K562 (cell line): ENCODE results near the gene NQO2. TPM values are rescaled to one million over a fixed set of nuclear protein-coding genes. Genes with fewer than 3 reads are reported as not detected.
A peak's percentile ranks its signal among the peaks of the same experiment; 100 is the strongest.

Source experiments
- ATAC-seq: fragments of 200-7000 bp; cut with Tn5 transposase; 3 replicates; pipeline ENCODE4 v1.9.1; 2020; ENCODE audit warnings: moderate library complexity
- BruUV-seq: library from RNA; stranded (reverse); fragments of 400-500 nt; replicated peaks from 2 replicates; lab custom pipeline; 2021; lab: Mats Ljungman, UMichigan
- CTCF ChIA-PET: fragments of 300-600 bp; formaldehyde crosslinking; extraction: SDS; loops from one replicate; lab custom pipeline; 2021; ENCODE audit warnings: low intra/inter-chr PET ratio; lab: Yijun Ruan, JAX
- POLR2A ChIA-PET: fragments of 300-600, 350-650 bp; sonication (Branson Sonifier 250); formaldehyde crosslinking; extraction: SDS; loops from one replicate; lab custom pipeline; 2021; ENCODE audit warnings: antibody characterized with exemption, inconsistent platforms; lab: Yijun Ruan, JAX
- DNase-seq, 4 experiments: peaks; one replicate each; pipeline versions ENCODE4 v3.0.0 to v3.0.0-alpha.2; 2011 to 2018; ENCODE audit warnings: low spot score in 3 of 4, mixed read lengths in 3 of 4; ENCODE audit errors: extremely low read depth in 1 of 4
- FAIRE-seq: peaks from 2 replicates; lab custom pipeline; 2011; peaks lifted over from hg19 to GRCh38; lab: Jason Lieb, UNC
- H2AFZ ChIP-seq: 2 replicates; pipeline ENCODE4 v1.6.0; 2011; ENCODE audit warnings: low read depth, low read length, control low read depth, inconsistent platforms
- H3K27ac ChIP-seq: fragments of 200-600 bp; 3 replicates; pipeline ENCODE4 v1.8.0; 2011; ENCODE audit warnings: low read depth, mild to moderate bottlenecking, control low read depth, inconsistent platforms, low read length, moderate library complexity, mixed read lengths; ENCODE audit errors: extremely low read depth
- H3K27me3 ChIP-seq, 2 experiments: fragments of 300-600 bp in 1 of 2; 2 replicates in 1 of 2; 3 replicates in 1 of 2; pipeline versions ENCODE4 v1.6.0 to v1.8.0; 2011; ENCODE audit warnings: inconsistent platforms in 2 of 2, low read length in 2 of 2, mild to moderate bottlenecking in 1 of 2, mixed read lengths in 1 of 2, moderate library complexity in 1 of 2; ENCODE audit not compliant: control insufficient read depth in 2 of 2, insufficient read depth in 2 of 2
- H3K36me3 ChIP-seq: fragments of 300-600 bp; 3 replicates; pipeline ENCODE4 v1.8.0; 2011; ENCODE audit warnings: mild to moderate bottlenecking, low read length, inconsistent platforms; ENCODE audit not compliant: control insufficient read depth, insufficient read depth
- H3K4me1 ChIP-seq, 2 experiments: fragments of 200-600 bp in 1 of 2; replicated peaks in 1 of 2; 2 replicates in 1 of 2; 3 replicates in 1 of 2; pipeline versions ENCODE4 v1.5.1 to v1.8.0; 2011; ENCODE audit warnings: inconsistent platforms in 2 of 2, low read length in 2 of 2, mild to moderate bottlenecking in 1 of 2, mixed read lengths in 1 of 2, moderate library complexity in 1 of 2; ENCODE audit not compliant: control insufficient read depth in 2 of 2, insufficient read depth in 2 of 2
- H3K4me2 ChIP-seq: 2 replicates; pipeline ENCODE4 v1.6.1; 2011; ENCODE audit warnings: low read length, control low read depth, inconsistent platforms, mixed read lengths; ENCODE audit not compliant: insufficient read depth
- H3K4me3 ChIP-seq: fragments of 200-600 bp; sonication (generic), shearing (Covaris generic); 2 replicates; pipeline ENCODE4 v1.5.1; 2016; ENCODE audit warnings: control low read depth, inconsistent platforms
- H3K79me2 ChIP-seq: fragments of 200-600 bp; 3 replicates; pipeline ENCODE4 v1.8.0; 2011; ENCODE audit warnings: low read length, inconsistent platforms; ENCODE audit not compliant: control insufficient read depth, insufficient read depth
- H3K9ac ChIP-seq, 2 experiments: 2 replicates each; pipeline versions ENCODE4 v1.6.0 to v1.6.1; 2011; ENCODE audit warnings: low read depth in 2 of 2, low read length in 2 of 2, control low read depth in 1 of 2, inconsistent platforms in 1 of 2, mild to moderate bottlenecking in 1 of 2, mixed read lengths in 1 of 2; ENCODE audit not compliant: insufficient read depth in 1 of 2
- H3K9me1 ChIP-seq: one replicate; pipeline ENCODE4 v1.6.0; 2011; ENCODE audit warnings: inconsistent platforms, mild to moderate bottlenecking, low read length, moderate library complexity; ENCODE audit not compliant: control insufficient read depth, insufficient read depth
- H3K9me3 ChIP-seq: replicated peaks from 2 replicates; pipeline ENCODE4 v1.5.1; 2011; ENCODE audit warnings: low read depth, low read length, inconsistent platforms; ENCODE audit not compliant: control insufficient read depth, insufficient read depth
- H4K20me1 ChIP-seq: replicated peaks from 2 replicates; pipeline ENCODE4 v1.6.1; 2011; ENCODE audit warnings: low read length, inconsistent platforms, mixed read lengths; ENCODE audit not compliant: control insufficient read depth, insufficient read depth
- BACH1 ChIP-seq: fragments of 200-800 bp; sonication (Bioruptor generic); IDR thresholded peaks from 2 replicates; pipeline ENCODE4 v1.6.1; 2016; ENCODE audit warnings: missing genetic modification characterization, missing compliant biosample characterization
- C11orf30 ChIP-seq: fragments of 450-650 bp; IDR thresholded peaks from 2 replicates; pipeline ENCODE4 v1.6.1; 2016; ENCODE audit warnings: low read depth, mild to moderate bottlenecking
- CAMTA2 ChIP-seq: fragments of 250-450 bp; sonication (Bioruptor Pico); conservative IDR thresholded peaks from 2 replicates; pipeline ENCODE4 v1.5.1; 2022
- HDAC6 ChIP-seq: IDR thresholded peaks from 2 replicates; pipeline ENCODE4 v1.6.1; 2012; ENCODE audit warnings: low read depth, mild to moderate bottlenecking, control low read depth, inconsistent platforms, low read length, moderate library complexity
- MAFF ChIP-seq: IDR thresholded peaks from 2 replicates; pipeline ENCODE4 v1.6.1; 2012; ENCODE audit warnings: low read length, improper control_type of control experiment
- MAFG ChIP-seq: fragments of 450-650 bp; conservative IDR thresholded peaks from 2 replicates; pipeline ENCODE4 v1.6.1; 2016; ENCODE audit warnings: missing genetic modification characterization, missing compliant biosample characterization
- MAFK ChIP-seq: IDR thresholded peaks from 2 replicates; pipeline ENCODE4 v1.6.1; 2011; ENCODE audit warnings: low read length, improper control_type of control experiment
- NFE2 ChIP-seq: IDR thresholded peaks from 2 replicates; pipeline ENCODE4 v1.6.1; 2014; ENCODE audit warnings: antibody characterized with exemption, low read depth
- NFE2L1 ChIP-seq: fragments of 450-650 bp; IDR thresholded peaks from 2 replicates; pipeline ENCODE4 v1.6.1; 2016; ENCODE audit warnings: missing genetic modification characterization, low read depth, mild to moderate bottlenecking, missing compliant biosample characterization, moderate library complexity, borderline replicate concordance
- POLR2AphosphoS2 ChIP-seq: IDR thresholded peaks from 2 replicates; pipeline ENCODE4 v1.6.1; 2012; ENCODE audit warnings: low read length, improper control_type of control experiment
- PURB ChIP-seq: sonication (generic); formaldehyde crosslinking; IDR thresholded peaks from 2 replicates; pipeline ENCODE4 v1.9.0; 2021; ENCODE audit warnings: low read depth, mild to moderate bottlenecking, missing genetic modification reagents
- ZBTB2 ChIP-seq: fragments of 450-650 bp; IDR thresholded peaks from 2 replicates; pipeline ENCODE4 v1.6.1; 2016; ENCODE audit warnings: antibody characterized with exemption
- ZC3H4 ChIP-seq: sonication (generic); formaldehyde crosslinking; IDR thresholded peaks from 2 replicates; pipeline ENCODE4 v1.9.0; 2021; ENCODE audit warnings: missing genetic modification reagents, borderline replicate concordance
- ZNF316 ChIP-seq: fragments of 450-650 bp; IDR thresholded peaks from 2 replicates; pipeline ENCODE4 v1.6.1; 2016
- ZNF644 ChIP-seq: fragments of 200-800 bp; sonication (Bioruptor generic); IDR thresholded peaks from 2 replicates; pipeline ENCODE4 v1.6.1; 2016; ENCODE audit warnings: low read depth, missing genetic modification characterization, missing compliant biosample characterization
- WGBS: fragments of 100-300 bp; shearing (Covaris generic); methylation state at CpG from one replicate; pipeline ENCODE4 v1.1.6; 2016; ENCODE audit warnings: low coverage, mixed read lengths; ENCODE audit not compliant: insufficient coverage; ENCODE audit errors: missing lambda C conversion rate; 5-methylcytosine and 5-hydroxymethylcytosine counted together
- in situ Hi-C: fragments of 300-500 bp; cut with MboI; formaldehyde crosslinking; loops from 4 replicates; pipeline ENCODE4 v1.15.0; 2018; ENCODE audit warnings: inconsistent platforms, mixed read lengths
- intact Hi-C: fragments of 100-400 bp; cut with micrococcal nuclease; formaldehyde crosslinking; loops from 2 replicates; pipeline ENCODE4 v1.14.2; 2022
- polyA plus RNA-seq, 8 experiments: library from polyadenylated mRNA; depleted of rRNA in 4 of 8; stranded (reverse) in 5 of 8; unstranded in 3 of 8; fragments of >200 nt; fragmentation: Nextera tagmentation in 2 of 8; fragmentation: Illumina TruSeq in 1 of 8; extraction: Ambion mirVana in 2 of 8; extraction: Trizol in 1 of 8; gene quantifications; 2 replicates each; pipeline versions ENCODE4 v1.2.1 to v1.2.3, GENCODE V29; 2011 to 2014; ENCODE audit warnings: inconsistent platforms in 1 of 8, missing spikeins in 1 of 8
- total RNA-seq, 7 experiments: library from RNA; depleted of rRNA in 6 of 7; stranded (reverse); fragments of >200 nt in 6 of 7; fragmentation: Illumina TruSeq in 2 of 7; extraction: Trizol in 2 of 7; gene quantifications; 2 replicates each; pipeline versions ENCODE4 v1.2.1 to v1.2.3, GENCODE V29; 2011 to 2021; ENCODE audit warnings: low replicate concordance in 1 of 7

NQO2 gene
- total and polyA plus RNA-seq, 9 of the 15 experiments (the other 6 are each of a cell fraction or from before 2014, with no cell fraction given): 54.6 to 214 (median 116) TPM

DNA sequence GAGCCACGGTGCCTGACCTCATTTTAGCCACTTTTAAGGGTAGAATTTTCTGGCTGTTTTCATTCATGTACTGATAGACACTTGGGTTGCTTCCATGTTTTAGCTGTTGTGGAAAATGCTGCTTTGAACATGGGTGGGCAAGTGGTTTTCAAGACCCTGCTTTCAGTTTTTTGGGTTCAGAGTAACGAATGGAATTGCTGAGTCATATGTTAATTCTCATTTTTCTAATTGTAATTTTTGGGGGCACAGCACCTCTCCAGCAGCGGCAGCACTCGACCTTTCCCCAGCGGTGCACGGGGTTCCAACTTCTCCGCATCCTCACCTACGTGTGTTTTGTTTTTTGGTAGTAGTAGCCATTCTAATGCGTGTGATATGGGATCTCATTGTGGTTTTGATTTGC, 5.4 kb downstream of the NQO2 start:
- Histone ChIP-seq H3K4me2 (no peak overlapping the region), H3K36me3 (peaks cover 77% of the 10 kb centered on the region), H3K9me1 (no peaks in the 10 kb centered on the region), H3K4me1 (peaks cover 11 to 15% of the 10 kb centered on the region in 2 experiments; a peak in 4 of 5 replicates), H3K79me2 (peaks cover 45% of the 10 kb centered on the region), H4K20me1 (no peaks in the 10 kb centered on the region), H2AFZ (no peak overlapping the region), H3K4me3 (no peak overlapping the region), H3K9ac (no peak overlapping the region), H3K9me3 (0 out of 2 replicates have a peak, but pooled peaks cover 4% of the 10 kb centered on the region), H3K27ac (no peak overlapping the region), H3K27me3 (no peaks in the 10 kb centered on the region)
- ChIA-PET POLR2A (interaction anchor here (0.5 to 7.2 kb wide), 5 partner anchors 17 to 381 kb away, joined by 3 to 87 read pairs (median 3); no protein-coding TSS in a partner anchor), CTCF (interaction anchor here (1.0 kb wide), 1 partner anchor 51 kb away, joined by 3 read pairs; no protein-coding TSS in a partner anchor)
- DNase-seq (no peak), FAIRE-seq (no peak), ATAC-seq (no peak)
- in situ Hi-C loops: no loop called here
- no TSS peak for BruUV-seq
- WGBS: 99% methylated on average over 9 of the region's 9 CpGs
- TF ChIP-seq C11orf30 (peak; percentile 79), NFE2L1 (tag) (peak; percentile 54; the same call in 1 of the 2 replicates), MAFG (tag) (peak; percentile 78), ZNF316 (peak; percentile 87), ZC3H4 (CRISPR knock-in tag) (no peak), POLR2AphosphoS2 (0 out of 2 replicates have a peak, but pooled peaks have one; percentile 33), MAFK (0 out of 2 replicates have a peak, but pooled peaks have one; percentile 27), HDAC6 (no peak), NFE2 (peak; percentile 68), ZNF644 (tag) (no peak), CAMTA2 (CRISPR knock-in tag) (no peak), ZBTB2 (no peak), PURB (no peak), MAFF (peak; percentile 73), BACH1 (tag) (peak; percentile 45; the same call in 1 of the 2 replicates)
- intact Hi-C loops: no loop called here
